HG03571 (cell line): ENCODE measurements around the gene TMCO4.

Experiments
- ATAC-seq: cut with Tn5 transposase; IDR thresholded peaks from one replicate; pipeline ENCODE4 v1.9.1; 2021; ENCODE audit not compliant: unreplicated experiment

Gene TMCO4

GRCh38 chr1:19662313-19662712 is 137.4 kb downstream of the TMCO4 start:
- ATAC-seq, result no peak

- ATAC-seq, result no peak
Observed at GRCh38 chr1:19661721-19662228, 137.9 kb downstream of the TMCO4 start.

- no peak for ATAC-seq
Observed at GRCh38 chr1:19658186-19658585, 141.5 kb downstream of the TMCO4 start.

- ATAC-seq, result no peak
Observed at GRCh38 chr1:19657511-19657910, 142.2 kb downstream of the TMCO4 start.

- ATAC-seq, result no peak
Observed at GRCh38 chr1:19656780-19657466, 142.8 kb downstream of the TMCO4 start.

GRCh38 chr1:19656134-19656779 is 143.5 kb downstream of the TMCO4 start:
- no peak for ATAC-seq

GRCh38 chr1:19655718-19656080 is 144.0 kb downstream of the TMCO4 start:
- no peak for ATAC-seq

GRCh38 chr1:19654886-19655717 is 144.6 kb downstream of the TMCO4 start:
- no peak for ATAC-seq

- ATAC-seq, result no peak
Observed at GRCh38 chr1:19654386-19654785, 145.3 kb downstream of the TMCO4 start.

- ATAC-seq, result no peak
Observed at GRCh38 chr1:19651141-19651737, 148.5 kb downstream of the TMCO4 start.

- no peak for ATAC-seq
Observed at GRCh38 chr1:19650416-19651140, 149.1 kb downstream of the TMCO4 start.

GRCh38 chr1:19648689-19649088 is 151.0 kb downstream of the TMCO4 start:
- ATAC-seq, result no peak

GRCh38 chr1:19648239-19648638 is 151.5 kb downstream of the TMCO4 start:
- no peak for ATAC-seq

GRCh38 chr1:19647643-19648042 is 152.1 kb downstream of the TMCO4 start:
- ATAC-seq, result no peak

- ATAC-seq, result no peak
Observed at GRCh38 chr1:19646377-19647319, 153.1 kb downstream of the TMCO4 start.

- ATAC-seq, result no peak
Observed at GRCh38 chr1:19645411-19646251, 154.1 kb downstream of the TMCO4 start.

GRCh38 chr1:19644681-19645410 is 154.9 kb downstream of the TMCO4 start:
- no peak for ATAC-seq

GRCh38 chr1:19644395-19644680 is 155.4 kb downstream of the TMCO4 start:
- ATAC-seq, result peak; percentile 36
